HL-60 (cell line): ENCODE measurements around the gene SEMA7A.

ENCODE experiments used
- CTCF ChIP-seq: IDR thresholded peaks from one replicate; pipeline ENCODE4 v1.5.1; 2011; ENCODE audit warnings: low read length, control low read depth, inconsistent platforms; ENCODE audit not compliant: insufficient read depth
- GABPA ChIP-seq: IDR thresholded peaks from 2 replicates; pipeline ENCODE4 v1.6.1; 2012; ENCODE audit warnings: low read depth
- POLR2AphosphoS5 ChIP-seq: IDR thresholded peaks from 2 replicates; pipeline ENCODE4 v1.6.1; 2012; ENCODE audit warnings: low read depth
- TF ChIP-seq, protein P1 (sequence below): IDR thresholded peaks from 2 replicates; pipeline ENCODE4 v1.6.1; 2012; ENCODE audit warnings: low read depth; ENCODE audit not compliant: insufficient replicate concordance

GRCh38 chr15:74442604-74443003, 8.8 kb upstream of the SEMA7A start:
- no peak for TF ChIP-seq CTCF
- no peak for TF ChIP-seq POLR2AphosphoS5
- TF ChIP-seq GABPA = no peak
- TF ChIP-seq, protein P1, sequence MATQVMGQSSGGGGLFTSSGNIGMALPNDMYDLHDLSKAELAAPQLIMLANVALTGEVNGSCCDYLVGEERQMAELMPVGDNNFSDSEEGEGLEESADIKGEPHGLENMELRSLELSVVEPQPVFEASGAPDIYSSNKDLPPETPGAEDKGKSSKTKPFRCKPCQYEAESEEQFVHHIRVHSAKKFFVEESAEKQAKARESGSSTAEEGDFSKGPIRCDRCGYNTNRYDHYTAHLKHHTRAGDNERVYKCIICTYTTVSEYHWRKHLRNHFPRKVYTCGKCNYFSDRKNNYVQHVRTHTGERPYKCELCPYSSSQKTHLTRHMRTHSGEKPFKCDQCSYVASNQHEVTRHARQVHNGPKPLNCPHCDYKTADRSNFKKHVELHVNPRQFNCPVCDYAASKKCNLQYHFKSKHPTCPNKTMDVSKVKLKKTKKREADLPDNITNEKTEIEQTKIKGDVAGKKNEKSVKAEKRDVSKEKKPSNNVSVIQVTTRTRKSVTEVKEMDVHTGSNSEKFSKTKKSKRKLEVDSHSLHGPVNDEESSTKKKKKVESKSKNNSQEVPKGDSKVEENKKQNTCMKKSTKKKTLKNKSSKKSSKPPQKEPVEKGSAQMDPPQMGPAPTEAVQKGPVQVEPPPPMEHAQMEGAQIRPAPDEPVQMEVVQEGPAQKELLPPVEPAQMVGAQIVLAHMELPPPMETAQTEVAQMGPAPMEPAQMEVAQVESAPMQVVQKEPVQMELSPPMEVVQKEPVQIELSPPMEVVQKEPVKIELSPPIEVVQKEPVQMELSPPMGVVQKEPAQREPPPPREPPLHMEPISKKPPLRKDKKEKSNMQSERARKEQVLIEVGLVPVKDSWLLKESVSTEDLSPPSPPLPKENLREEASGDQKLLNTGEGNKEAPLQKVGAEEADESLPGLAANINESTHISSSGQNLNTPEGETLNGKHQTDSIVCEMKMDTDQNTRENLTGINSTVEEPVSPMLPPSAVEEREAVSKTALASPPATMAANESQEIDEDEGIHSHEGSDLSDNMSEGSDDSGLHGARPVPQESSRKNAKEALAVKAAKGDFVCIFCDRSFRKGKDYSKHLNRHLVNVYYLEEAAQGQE = no peak
